GM19468 (cell line): Measurements from ENCODE around the gene STUM.
"Not testable (repeated sequence)": the region's sequence is repeated elsewhere in the genome, so short reads cannot be mapped to it uniquely, and the experiment has no call there.

Source experiments
- ATAC-seq: cut with Tn5 transposase; IDR thresholded peaks from one replicate; pipeline ENCODE4 v1.9.1; 2021; ENCODE audit warnings: mild to moderate bottlenecking, moderate library complexity, moderate number of reproducible peaks; ENCODE audit not compliant: unreplicated experiment; ENCODE audit errors: extremely low read depth

Gene STUM

DNA sequence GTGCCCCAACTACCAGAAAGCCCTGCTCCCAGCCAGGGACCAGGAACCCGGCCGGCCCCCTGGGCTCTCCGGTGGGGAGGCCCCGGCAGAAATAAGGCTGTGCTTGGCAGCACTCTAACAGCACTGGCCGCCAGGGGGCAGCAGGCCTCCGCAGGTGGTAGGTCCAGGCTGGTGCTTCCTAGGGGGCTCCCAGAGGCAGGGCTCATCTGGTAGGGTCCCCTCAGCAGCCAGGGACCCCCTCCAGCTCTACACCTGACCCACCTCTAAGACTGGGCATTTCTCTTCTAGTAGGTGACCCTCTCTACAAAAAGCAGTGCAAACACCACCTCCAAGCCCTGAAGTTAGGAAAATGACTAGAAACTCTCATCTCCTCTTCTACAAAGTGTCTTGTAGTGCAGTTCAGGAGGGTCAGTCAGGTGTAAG, 85.6 kb downstream of the STUM start:
- no peak for ATAC-seq

DNA sequence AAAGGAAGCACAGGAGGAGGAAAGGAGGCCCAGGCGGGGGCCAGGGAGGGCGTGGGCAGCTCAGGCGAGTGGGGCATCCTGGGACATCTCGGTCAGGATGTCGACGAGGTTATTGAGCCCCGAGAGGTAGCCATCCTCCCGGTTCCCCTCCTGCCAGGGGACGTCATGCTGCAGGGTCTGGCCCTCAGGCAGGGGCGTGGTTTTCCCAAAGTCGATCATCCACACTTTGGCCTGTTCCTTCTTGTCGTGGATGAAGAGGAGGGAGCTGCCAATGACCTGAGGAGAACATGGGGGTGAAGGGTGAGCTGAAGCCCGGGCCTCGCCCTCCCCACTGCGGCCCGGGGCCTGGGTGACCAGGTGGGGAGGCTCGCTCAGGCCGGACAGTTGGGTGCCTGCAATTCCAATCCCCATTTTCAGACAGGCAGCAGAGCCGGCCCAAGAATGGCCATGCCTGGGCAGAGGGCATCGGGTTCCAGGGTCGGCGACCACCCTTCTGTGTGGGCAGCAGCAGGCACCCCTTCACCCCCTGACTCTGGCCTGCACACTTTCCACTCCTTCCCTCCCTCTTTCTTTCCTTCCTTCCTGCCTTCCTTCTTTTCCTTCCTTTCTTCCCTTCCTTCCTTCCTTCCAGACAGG, 86.2 kb downstream of the STUM start:
- no peak for ATAC-seq

DNA sequence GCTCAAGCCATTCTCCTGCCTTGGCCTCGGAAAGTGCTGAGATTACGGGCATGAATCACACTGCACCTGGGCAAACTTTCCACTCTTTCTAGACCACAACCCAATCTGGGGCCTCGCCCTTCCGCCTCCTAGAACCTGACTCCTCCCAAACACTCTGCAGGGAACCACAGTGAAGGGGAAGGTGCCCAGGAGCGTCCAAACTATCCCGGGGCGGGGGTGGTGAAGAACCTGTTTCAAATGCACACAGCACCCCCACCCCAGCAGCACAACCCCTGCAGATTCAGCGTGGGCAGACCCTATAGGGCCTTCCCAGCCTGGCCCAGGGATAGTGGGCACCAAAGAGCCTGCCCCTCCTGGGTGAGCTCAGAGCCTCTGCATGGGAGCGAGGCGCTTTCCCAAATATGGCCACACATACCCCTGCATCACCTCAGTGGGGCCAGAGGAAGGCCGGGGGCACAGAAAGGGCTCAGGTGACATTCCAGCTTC, 86.9 kb downstream of the STUM start:
- ATAC-seq, result no peak

DNA sequence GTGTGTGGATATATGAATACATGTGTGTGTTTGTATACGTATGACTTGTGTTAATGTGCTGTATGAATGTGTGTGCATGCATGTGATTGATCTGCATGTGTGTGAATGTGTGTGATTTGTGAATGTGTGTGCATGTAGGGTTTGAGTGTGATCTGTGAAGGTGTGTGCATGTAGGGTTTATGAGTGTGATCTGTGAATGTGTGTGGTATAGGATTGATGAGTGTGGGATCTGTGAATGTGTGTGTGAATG, 88.2 kb downstream of the STUM start:
- no peak for ATAC-seq

DNA sequence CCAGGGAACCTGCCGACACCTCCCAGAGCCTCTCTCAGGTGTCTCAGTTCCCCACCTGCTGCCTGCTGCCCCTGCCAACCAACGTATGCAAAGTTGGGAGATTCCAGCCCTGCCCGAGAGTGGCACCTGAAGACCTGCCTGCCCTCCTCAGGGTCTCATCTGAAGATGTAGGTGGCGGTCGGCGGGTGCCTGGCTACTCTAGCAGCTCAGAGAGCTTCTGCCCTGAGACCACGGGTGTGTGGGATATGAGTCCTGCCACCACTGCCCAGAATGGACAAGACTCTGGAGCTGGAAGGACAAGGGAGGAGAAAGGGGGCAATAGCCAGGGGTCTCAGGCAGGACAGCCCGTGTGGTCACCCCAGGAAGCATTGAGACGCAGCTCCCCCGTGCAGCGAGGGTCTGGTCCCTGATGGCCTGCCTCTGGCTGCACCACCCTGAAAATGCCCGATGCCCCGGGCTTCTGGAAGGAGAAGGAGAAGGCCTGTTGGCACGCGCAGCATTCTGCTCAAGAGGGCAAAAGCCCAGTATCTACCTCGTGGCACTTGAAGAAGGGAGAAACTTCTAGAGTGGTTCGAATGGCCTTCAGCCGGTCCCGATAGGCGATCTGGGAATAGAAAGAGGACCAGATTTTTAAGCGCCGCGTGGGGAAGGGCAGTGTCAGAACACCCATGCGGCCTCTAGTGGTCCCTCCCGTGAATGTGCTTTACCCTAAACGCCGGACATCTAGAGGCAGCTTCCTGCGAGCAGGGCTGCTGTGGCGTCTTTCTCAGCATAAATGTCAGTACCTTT, 88.8 kb downstream of the STUM start:
- ATAC-seq, result no peak

DNA sequence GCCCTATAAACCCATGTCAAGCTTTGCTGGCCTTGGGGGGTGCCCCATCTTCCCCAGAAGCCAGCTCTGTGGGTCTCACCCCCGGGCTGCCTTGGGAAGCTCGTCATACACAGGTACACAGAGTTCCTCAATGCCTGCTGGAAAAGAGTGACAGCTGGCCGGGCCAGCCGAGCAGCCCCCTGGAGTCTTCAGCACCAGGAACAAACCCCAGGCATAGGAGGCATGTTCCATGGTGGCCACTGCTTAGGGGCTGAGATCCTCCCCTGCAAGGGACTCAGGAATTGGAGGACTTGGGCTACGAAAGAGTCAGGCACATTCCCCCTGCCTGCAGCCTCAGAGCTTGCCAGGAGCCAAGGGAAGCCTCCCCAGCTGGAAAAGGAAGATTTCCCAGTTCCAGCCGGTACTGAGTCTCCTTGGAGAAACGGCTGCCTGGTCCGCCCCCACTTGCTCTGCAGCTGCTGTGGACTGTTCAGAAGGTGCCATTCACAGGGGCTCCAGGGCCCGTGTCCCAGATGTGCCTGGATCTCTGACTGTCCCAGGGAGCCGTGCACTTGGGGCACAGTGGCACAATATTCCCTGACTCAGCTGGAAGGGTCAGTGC, 89.5 kb downstream of the STUM start:
- no peak for ATAC-seq

DNA sequence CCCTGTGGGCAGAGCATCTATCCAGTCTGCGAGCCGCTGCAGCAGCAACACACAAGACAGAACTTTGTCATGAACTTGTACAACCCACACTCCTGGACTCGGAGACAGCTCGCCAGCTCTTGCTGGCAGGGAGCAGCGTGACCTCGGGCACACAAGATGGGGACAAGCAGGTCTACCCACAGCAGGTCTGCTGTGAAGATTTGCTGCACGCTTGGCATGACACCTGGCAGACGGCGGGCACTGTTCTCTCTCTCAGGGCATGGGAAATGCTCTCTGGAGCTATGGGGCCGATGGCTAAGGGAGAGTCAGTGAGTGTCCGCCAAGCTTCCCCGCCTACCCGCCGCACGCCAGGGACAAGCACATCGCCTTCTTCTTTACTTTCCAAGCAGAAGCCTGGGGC, 90.0 kb downstream of the STUM start:
- no peak for ATAC-seq

DNA sequence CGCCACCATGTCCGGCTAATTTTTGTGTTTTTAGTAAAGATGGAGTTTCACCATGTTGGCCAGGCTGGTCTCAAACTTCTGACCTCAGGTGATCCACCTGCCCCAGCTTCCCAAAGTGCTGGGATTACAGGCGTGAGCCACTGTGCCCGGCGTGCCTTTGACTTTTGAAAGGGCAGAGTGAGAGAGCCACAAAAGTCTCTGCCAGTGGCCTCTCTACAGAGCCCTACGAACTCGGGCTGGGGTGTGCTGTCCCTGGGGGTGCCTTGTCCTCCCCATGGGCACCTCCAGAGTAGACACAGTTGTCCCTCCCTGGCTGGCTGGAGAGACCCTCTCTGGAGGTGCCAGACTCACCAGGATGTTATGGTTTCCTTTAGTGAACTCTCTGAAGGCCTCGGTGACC, 90.6 kb downstream of the STUM start:
- not testable (repeated sequence) for ATAC-seq

DNA sequence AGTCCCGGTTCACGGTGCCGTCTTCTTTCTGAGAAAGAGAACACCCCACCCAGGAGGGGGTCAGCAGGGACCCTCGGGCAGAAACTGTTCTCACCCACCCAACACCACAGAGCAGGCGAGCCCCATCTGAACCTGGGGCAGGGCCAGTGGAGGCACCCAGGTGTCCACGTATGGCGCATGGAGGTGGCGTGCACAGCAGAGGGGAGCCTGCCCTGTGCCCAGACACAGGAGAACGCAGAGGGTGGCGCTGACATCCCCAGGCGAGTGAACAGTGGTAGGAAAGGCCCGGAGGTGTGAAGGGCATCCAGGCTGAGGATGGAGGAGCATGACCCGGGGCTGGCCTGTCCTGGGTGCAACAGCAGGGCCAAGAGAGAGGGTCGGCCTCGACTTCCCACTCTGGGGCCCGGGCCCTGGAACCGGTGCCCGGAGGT, 91.1 kb downstream of the STUM start:
- no peak for ATAC-seq

DNA sequence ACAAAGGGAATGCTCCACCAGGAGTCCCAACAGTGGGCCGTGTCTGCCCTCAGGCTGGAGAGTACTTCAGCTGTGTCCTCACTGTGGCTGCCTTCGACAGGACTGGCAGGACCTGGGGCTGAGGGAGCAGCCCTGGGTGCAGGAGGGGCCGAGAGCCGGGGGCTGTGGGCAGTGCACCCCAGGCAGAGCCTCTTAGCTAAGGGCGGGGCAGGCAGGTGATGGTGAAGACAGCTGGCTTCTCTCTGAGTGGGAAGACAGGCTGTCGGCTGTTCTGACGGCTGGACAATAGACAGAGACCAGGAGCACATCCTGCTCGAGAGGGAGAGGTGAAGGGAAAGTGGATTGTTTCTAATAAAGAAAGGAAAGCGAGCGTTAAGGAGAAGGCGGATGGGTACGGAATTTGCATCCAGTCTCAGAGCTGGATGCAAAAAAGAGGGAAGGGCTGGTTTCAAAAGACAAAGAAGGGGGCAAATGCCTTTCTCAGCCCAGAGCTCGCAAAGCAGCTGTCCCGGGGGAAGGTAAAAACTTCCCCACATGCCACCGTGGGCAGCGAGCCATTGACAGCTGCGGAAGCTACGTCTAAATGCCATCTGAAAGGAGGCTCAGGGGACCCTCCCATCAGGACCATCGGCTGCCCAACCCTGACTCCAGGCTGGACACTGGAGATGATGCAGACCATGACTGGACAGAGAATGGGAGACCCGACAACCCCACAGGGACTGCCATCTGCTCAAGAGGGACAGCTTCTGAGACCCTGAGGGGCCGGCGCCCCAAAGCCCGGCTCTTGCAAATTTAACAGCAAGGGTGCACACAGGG, 92.0 kb downstream of the STUM start:
- ATAC-seq, result no peak

DNA sequence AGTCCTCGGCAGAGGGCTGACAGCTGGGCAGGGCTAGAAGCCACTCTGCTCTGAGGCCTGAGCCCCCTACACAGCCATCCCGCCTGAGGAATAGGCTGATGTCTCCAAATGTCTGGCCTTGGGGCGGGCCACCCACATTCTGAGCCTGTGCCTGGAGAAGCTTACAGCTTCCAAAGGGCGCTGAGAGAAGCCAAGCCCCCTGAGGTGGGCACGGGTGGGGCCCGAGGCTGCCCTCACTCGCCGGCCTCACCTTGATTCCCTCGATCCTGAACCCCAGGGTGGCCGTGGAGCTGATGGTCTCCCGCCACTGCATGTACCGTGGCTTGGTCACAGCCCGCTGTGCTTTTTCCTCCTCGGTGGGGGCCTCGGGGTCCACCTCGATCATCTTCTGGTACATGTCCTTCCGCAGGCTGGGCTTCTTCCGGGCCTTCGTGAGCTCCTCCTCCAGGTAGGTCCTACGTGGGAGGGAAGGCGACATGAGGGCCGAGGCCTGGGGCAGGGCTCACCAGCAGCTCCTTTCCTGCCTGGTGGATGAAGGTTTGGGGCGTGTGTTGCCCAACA, 93.2 kb downstream of the STUM start:
- ATAC-seq, result no peak

DNA sequence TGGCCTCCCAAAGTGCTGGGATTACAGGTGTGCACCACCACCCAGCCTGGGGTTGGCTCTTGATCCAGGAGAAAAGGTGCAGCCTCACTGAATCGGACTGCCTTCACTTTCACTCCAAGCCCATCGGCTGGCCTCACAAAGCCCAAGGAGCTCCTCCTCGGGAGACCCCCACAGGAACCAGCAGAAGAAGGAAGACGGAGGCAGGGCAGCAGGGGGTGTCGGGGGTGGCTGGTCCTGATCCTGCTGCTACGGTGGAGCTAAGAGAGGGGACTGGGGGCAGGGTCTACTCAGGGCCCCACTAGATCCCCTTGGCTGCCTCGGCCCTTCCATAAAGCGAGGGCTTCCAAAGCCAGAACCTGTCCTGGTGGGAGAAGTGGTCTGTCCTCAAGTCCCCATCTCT, 93.9 kb downstream of the STUM start:
- ATAC-seq, result no peak

DNA sequence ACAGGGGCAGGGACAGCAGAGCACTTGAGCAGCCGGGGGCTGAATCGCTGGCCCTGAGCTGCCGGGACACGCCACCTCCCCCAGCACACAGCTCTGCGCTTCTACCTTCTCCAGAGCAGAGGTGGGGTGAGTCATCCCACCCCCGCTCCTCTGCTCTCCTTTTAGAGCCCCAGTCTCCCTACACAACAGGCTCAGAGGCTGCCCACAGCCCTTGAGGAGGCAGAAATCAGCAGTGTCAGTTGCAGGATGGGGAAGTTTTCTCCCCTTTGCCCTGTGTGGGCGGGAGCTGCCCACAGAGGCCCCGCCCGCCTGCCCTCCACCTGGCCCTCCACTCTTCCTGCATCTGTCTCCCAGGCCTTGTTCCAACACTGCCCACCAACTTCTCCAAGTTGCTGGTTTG, 94.6 kb downstream of the STUM start:
- ATAC-seq, result no peak

DNA sequence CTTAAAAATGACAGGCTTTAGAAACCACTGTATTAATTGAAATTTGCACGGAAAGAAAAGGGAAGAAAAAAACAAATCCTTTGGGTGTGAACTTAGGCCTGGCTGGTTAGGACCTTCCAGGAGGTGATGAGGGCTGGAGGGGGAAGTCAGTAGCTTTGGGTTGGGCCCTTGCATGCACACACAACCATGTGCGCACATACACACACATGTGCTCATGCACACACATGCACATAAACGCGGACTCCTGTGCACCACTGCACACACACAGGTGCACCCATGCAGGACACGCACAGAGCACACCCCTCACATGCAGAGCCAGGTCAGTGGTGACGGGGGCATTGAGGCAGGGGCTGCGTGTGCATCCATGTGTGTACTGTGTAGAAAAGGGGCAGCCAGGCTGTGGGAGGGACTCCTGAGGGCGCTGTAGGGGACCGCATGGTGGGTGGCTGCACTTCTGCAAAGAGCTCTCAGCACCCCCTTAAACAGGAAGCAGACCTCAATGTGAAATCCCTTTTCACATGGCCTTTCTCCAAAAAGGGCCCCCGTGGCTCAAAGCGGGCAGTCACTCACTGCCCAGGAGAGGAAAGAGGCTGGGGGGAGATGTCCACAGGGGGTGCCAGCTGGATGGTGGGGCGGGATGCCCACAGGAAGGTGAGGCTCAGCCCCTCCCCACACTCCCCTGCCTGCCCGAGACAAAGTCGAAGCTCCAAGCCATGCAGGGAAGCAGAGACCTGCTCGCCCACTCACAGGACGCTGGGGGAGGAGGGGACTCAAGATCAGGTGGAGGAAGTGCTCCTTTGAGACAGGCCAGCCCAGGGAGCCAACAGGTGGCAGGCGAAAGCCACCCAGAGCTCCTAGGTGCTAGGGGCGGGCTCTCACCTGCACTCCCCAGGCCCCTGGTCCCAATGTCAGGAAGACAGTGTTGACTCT, 95.3 kb downstream of the STUM start:
- ATAC-seq, result no peak

DNA sequence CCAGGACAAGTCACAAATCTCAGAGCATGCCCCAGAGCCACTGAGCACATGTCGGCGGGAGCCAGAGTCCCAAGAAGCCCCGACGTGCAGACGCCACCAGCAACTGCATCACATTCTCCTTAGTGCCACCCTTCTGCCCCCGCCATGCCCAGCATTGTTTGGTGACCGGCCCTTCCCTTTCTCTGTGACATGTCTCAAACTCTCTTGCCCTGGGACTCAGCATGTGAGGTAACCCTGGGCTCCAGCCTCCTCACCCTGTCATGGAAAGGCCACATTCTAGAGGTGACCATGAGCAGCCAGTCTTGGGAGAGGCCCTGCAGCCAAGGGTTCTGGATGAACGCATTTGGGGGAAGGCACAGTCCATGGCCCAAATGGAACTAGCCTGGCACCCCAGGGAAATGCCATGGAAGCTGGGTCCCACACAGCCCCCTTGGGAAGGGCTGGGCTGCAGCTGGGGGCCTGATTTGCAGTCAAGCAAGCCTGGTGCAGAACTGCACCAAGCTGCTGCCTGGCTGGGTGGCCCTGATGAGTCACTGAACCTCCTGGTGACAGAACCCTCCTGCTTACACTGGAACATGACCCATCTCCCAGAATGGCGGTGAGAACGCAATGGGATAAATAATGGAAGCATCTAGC, 96.1 kb downstream of the STUM start:
- no peak for ATAC-seq

DNA sequence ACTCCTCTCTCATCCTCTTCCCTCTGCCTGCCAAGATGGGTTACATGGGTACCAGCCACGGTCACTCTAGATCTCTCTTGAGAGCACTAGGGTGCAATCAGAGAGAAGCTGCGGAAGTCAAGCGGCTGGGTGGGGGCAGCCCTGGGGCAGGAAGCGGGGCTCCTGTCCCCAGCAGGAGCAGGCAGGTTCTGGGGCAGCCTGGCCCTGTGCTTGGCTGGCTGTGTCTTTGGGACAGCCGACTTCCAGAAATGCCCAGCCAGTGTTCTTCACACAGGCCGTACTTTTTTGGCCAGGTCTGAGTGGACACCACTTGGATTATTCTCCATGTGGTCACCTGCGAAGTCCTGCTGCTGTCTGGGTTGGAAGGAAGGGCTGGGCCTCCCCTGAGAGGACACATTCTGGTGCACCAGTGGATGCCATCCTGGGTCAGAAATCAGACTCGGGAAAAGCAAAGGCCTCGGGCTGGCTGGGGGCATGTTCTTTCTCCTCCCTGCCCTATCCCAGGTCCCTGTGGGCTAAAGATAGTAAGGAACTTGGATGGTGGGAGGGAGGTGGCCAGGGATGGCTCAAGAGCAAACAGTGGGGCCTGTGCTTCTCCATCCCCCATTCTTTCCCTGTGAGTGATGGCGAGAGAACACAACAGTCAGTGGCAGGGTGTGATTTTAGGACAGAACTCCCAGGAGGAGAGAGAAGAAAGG, 96.9 kb downstream of the STUM start:
- no peak for ATAC-seq

DNA sequence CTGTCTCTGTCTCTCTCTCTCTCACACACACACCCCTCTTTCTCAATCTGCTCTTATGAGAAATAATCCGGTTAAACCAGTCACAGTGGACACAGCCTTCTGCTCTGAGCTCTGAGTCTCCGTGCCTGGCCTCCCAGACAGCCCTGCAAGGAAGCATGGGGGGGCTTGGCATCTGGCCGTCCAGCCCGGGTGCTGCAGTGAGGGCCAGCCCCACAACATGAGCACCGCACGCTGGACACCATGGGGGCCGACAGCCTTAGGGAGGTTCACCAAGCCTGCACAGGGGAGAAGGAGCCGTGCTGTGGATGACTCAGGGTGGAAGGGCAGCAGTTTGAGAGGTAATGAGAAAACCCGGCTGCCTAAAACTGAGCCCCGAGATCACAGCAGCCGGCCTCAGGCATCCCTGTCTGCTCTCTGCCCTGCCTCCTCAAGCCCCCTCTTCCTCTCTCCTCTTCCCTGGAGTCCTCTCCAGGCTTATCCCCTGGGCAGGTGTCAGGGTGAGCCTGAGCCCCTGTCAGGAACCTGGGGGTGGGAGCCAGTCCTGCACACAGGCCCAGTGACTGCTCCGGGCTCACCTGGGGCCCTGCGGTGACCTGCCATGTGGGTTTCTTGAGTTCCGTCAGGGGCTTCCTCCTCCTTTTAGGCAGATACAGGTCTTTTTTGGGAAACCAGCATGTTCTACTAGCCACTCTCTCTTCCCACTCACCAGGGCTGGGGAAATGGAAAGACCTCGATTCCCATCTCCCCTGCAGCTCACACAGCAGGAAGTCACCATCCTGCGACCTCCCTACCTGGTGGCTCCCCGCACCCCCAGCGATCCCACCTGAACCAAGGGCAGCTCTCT, 97.7 kb downstream of the STUM start:
- no peak for ATAC-seq
